ENCODE measurements around the gene SAMD13.

The SAMD13 gene

DNA sequence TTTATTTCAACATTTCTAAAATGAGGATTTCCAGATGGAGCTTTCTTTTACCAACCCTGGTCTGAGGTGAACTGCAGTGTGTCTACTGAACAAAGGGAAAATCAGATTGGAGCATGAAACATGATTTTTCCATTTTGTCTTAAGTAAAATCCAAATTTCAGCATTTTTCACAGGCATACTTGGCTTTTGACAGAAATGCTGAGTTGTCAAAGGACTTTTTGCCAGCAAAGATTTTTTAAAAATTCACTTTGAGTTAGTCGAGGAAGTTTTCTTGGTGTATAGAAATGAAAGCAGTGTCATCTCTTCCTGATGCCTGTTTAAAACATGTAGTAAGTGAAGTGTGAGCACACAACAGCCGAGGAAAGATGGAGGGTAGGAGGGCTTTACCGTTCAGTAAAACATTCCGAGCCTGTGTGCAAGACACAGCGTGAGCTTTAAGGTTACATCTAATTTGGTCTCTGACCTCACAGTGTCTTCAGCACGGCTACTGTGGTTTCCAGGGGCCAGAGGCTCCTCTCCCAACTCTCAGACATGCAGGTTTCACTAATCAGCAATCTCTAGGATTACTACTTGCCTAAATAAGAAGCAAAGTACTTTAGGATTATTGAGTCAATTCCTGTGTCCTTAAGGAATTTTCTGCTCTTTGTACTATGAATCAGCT lies 45.9 kb downstream of the SAMD13 start:
- no peak for DNase-seq

DNA sequence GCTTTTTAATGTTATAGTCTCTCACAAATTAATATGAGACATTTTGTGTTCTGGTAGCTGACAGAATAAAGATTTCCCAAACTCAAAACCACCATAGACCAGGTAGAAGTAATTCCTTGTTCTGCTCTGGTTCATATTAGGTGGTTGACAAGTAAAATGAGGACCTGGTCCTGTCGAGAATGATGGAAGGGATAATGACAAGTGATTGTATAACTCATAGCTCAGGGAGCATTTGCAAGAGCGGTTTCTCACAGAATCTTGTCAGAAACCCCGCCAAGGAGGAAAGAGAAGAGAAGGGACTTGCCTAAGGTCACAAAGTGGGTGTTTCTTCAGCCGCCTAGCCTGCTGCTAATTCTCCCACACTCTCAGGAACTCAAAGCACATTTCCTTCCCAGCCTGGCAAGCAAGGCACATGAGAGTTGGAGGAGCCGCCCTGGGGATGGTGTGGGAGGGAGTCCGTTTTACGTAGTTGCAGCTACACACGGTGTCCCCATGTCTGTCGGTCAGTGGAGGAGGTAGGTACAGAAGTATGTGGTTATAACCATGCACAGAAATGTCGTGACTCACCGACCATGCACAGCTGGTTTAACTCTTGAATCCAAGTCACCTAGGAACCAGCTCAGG lies 46.5 kb downstream of the SAMD13 start:
- DNase-seq: peak; percentile 30 to 52 (median 51)

DNA sequence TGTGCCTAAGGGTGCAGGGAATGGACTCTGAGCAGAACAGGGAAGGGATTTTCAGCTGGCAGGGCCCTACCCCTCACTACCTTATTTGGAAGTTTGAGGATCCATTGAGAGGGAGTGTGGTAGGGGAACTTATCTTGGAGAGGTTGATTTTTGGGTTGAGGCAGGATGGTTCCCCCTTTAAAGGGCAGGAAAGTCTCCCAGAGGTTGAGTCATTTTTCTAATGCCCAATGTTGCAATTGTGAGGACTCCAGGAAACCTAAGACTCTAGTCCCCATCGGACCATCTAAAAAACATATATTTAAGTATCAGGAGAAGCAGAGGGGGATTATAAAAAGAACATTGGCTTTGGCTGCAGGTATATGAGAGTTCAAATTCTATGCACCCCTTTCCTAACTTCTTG lies 47.3 kb downstream of the SAMD13 start:
- peak; percentile 35 to 53 (median 52) for DNase-seq

DNA sequence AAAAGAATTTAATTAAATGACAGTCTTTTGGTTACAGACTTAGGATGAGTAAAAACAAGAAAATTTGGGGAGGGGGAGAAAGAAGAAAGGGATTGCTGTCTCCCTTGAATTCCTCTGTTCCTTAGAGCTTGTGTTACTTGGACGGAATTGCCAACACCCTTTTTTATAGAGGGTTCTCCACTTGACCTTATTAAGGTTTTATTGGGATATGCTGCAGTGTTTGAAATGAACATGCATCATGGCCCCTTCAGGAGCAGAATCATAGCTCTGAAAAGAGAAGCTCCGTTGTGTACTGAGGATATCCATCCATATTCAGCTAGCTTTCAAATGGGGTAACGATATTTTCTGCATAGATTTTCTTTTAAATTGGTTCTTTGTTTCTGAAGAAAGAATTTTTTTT lies 48.6 kb downstream of the SAMD13 start:
- DNase-seq: no peak

DNA sequence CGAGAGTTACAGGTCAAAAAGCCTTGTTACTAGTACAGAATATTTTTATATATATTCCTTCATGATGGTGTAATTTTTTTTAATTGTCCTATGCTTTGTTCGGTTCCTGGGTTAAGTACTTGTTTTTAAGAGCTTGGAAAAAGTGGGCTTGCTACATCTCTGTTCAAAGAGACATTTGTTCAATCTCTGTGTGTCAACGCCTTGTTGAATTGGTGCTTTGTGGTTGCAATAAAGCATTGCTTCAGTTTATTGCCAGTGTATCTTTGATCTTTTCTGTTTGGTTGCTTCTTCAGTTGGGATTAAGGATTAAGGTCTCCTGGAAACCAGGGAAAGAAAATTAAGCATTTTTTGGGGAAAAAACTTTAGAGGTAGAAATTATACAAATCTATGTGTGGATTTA lies 49.0 kb downstream of the SAMD13 start:
- no peak for DNase-seq

DNA sequence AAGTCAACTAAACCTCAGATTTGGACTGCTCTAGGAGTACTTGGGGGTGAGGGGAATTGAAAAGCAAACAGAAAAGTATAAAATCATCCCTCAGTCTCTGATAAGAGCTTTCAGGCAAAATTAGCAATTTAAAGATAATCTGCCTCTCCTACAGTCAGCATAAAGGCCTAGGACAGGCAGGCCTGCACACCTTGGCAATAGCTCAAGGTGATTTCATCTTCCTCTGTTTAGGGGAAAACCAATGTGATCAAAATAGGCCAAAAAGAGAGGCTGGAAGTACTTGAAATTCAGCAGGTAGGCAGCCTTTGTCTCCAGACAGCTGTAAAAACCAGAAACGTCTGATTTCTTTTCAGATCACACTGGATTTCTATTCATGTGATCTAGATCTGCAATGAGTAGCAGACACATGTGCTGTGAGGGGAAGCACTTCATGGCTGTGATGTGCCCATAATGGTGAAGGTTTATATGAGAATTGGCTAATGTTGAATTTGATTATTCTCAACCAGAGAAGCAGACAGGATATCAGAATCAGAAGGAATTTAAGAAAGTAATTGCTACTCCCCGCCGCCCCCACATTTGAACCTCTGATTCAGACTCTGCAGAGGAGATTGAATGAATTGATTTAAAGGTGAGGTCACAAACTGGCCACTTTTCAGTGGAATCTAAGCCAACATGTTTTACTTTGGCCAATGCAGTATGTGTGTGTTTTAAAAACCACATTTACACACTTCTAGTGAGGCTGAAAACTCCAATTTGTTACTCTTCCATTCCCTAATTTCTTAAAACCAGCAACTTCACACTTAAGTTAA lies 51.0 kb downstream of the SAMD13 start:
- DNase-seq: no peak

DNA sequence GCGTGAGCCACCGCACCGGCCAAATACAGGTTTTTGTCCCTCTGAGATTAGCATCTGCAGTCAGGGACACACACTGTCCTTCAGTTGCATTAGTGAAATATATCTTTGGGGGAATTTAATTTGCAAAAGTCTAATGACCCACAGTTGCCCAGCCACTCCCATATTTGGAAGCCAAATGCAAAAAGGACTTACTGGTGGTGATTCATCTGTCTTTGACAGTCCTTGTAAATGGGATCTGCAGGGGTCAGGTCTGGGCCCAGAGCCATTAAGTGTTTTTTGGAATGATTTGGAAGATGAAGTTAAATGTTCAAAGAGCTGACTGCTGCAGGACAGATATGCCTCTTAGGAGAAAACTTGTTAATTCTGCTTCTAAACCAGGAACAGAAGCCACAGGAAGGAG lies 52.2 kb downstream of the SAMD13 start:
- no peak for DNase-seq

DNA sequence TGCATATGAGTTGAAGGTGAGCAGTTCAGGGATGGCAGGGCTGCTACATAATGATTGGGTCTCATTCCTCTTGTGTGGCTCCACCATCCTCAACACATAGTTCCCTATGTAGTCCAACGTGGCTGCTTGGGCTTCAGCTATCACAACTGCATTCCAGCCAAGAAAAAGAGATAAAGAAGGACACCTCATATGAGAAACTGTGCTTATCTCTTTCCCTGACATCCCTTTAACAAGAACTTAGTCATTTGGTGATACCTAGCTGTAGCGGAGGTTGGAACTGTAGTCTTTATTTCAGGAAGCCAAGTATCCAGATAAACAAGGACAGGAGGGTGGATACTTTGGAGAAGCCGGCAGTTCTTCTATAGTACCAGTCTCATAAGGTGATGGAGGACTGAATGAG lies 54.0 kb downstream of the SAMD13 start:
- no peak for DNase-seq

DNA sequence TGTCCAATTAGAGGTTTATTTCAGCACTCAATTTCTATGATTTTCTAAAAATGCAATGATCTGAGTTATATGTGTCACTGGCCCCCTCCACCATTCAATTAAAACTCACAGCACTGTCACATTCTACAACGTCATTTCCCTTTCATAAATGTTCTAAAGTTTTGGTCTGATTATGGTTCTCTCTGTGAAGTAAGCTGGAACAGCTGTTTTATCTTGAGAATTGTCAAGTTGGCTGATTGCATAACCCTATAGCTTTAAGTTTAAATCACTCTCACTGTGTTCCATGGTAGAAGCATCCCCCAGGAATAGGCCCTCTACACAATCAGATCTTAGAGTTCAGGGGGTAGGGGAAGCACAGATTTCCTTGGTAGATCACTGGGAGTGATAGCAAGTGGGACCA lies 55.4 kb downstream of the SAMD13 start:
- no peak for DNase-seq

DNA sequence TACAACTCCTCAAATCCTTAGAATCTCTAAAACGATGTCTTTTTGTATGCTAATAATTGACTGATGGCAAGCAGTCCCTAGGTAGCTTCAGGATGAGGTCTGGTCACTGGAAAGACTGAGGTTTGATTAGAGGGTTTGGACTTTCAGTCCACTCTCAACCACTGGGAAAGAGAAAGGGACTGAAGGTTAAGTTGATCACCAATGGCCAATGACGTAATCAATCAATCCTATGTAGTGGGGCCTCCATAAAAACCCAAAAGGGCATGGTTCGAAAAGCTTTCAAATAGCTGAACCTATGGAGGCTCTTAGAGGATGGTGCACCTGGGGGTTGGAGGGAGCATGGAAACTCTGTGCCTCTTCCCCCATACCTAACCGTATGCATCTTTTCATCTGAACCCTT lies 57.2 kb downstream of the SAMD13 start:
- no peak for DNase-seq

DNA sequence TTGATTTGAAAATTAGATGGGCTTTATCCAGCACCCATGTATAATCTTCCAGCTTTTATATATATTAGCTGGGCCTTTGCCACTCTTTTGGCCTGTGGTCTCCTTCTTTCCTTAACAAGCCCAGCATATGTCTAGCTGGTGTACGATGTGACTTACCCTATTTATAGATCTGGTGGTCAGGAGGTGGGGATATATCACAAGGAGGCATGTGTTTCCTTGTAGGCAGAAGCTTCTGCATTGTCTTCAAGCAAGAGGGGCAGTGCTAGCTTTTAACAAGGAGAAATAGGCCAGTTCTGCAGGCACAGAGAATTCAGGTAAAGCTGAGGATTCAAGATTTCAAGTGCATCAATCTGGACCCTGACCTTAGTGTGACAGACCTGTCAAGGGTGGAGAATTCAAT lies 58.8 kb downstream of the SAMD13 start:
- no peak for DNase-seq

DNA sequence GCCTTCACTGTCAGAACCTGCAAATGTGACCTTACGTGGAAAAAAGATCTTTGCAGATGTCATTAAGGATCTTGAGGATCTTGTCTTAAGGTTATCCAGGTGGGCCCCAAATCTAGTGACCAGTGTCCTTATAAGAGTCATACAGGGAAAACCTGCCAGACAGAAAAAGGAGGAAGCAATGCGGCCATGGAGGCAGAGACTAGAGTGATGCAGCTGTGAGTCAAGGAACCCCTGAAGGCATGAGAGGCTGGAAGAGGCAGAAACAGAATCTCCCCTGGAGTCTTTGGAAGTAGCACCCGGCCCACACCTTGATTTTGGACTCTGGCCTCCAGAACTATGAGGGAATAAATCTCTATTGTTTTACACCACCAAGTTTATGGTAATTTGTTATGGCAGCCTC lies 60.3 kb downstream of the SAMD13 start:
- peak in 1 of 3 donors; percentile 23 for DNase-seq

DNA sequence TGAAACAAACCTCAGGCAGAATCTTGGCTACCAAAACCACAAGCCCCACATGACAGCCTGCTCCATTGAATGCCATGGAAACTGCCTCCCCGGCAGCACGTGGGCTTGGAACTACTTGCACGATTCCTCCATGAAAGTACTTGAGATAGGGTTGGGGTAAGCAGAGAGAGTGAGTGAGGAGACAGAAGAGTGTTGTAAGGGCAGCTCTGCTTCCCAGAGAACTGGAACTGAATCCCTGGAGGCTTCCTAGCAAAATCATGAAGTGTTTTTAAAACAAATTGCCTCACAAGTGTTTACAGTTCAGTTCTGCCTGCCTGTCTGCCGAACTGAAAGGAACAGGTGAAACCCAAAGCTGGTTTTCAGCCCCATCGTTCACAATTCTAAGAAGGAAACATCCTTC lies 61.5 kb downstream of the SAMD13 start:
- DNase-seq: no peak

DNA sequence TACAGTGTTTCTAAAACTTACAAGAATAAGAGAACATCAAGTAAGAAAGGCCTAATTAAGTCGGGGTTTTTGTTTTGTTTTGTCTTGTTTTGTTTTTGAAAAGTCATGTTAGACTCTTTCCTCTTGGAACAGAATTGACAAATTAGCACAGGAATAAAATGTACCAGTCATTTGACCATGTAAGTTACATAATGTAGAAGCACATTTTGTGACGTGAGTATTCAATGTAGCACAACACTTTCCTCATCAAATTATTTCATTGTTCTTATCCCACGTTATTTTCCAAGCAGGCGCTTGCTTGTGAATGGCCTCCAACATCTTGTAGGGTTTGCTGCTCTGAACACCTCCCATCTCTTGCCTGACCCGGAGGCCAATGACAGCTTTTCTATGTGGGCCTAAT lies 62.1 kb downstream of the SAMD13 start:
- DNase-seq: no peak

DNA sequence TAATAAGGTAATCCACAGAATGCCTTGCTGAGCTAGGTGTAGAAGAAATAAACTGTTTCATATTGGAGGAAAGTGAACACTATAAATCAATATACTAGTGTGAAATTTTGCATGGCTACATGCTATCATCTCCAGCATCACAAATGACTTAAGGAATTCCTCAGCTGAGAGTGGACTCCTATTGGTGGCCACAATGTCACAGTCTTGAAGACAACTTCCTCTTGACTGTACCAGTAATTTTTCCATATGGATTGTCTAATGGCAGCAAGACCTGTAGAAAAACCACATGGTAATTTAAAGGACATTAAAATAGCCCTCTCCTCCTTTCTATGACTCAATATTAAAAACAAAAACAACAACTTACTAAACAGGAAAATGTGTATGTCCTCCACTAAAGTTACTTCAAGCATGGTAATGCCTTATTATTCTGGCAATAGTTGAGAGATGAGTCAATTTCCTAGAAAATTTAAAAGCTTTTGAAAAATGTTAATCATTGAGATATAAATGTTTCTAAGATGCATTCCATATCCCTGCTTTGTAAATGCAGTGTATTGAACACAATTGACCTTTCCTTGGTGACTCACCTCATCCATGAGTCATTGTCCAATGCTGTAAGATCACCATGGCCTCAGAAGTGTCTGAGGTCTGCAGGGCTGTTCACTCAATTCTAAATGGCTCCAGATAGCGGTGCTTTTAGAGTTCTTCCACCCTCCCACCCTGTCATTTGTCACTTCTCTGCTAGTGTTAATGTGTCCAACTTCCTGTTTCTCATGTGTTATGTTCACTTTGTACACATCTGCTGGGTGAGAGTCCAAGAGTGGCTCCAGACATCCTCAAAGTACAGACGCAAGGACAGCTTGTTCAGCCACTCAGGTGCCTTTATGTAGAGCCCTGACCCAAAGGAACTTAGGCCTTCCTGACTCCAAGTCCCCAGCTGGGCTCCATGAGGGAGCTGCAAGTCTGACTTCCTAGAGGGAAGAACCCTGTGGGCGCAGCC lies 64.0 kb downstream of the SAMD13 start:
- peak; percentile 79 to 91 (median 90) for DNase-seq

DNA sequence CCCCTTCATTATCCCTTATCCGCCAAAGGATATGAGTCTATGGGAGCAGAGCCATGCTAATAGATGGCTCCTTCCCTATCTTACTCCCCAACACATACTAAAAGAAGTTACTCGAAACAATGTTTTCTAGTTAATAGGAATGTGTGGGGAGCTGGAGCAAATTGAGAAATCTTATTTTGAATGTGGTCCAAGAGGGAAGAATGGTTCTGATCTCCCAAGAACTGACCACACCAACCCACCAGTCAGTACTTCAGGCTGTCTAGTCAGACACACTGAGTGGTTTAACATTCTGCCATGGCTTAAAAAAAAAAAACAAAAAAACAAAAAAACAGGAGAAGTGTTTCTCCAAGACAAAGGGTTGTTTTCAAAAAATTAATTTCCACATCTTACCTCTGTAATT lies 65.3 kb downstream of the SAMD13 start:
- DNase-seq: no peak

DNA sequence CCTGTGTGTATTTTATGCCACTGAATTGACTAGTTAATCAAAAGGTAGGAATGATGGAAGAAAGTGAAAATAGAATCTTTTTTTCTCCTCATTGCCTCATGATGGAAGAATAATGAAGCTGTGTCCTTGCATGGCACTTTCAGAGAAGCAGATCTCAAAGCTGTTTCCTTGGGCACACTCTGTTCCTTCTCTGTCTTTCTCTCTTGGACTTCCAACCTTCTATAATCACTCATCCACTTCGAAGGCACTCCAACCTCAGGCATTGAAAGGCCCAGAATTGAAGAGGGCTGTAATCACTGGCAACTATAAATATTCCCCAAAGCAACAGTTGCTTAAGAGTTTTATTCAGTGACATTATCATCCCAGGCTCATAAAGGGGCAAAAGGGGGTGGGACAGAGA lies 65.7 kb downstream of the SAMD13 start:
- no peak for DNase-seq

DNA sequence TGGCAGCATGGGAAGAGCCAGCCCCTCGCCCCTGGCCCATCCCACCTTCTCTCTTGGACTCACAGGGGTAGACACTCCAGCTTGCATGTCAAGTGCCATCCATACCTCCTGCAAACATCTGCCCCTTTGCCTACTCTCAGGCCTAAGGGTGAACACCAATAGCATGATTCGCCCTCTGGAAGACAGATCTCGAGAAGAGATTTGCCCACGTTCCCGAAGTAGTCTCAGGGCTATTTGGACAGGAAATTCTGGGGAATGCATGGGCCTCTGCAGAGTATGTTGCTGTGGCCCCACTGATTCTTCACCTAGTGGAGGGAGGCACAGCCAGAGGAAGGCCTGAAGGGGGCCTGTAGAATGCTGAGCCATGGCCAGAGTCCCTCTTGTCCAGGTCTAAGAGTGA lies 66.9 kb downstream of the SAMD13 start:
- DNase-seq: no peak

DNA sequence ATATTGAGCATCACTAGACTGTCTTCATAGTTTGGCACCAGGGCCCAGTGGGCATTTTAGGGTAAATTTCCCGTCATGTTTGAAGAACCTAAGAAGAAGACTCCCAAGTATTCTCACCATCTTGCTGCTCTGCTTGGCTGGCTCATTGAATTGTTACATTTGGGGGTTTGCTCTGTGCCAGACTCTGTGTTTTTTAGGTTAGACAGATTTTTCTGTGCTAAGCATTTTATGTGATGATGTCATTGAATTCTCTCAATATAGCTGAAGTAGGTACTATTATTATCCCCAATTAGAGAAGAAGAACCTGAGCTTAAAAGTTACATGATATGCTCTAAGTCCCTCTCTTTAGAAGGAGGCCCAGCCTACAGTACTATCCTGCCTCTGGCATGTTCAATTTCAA lies 68.8 kb downstream of the SAMD13 start:
- no peak for DNase-seq

DNA sequence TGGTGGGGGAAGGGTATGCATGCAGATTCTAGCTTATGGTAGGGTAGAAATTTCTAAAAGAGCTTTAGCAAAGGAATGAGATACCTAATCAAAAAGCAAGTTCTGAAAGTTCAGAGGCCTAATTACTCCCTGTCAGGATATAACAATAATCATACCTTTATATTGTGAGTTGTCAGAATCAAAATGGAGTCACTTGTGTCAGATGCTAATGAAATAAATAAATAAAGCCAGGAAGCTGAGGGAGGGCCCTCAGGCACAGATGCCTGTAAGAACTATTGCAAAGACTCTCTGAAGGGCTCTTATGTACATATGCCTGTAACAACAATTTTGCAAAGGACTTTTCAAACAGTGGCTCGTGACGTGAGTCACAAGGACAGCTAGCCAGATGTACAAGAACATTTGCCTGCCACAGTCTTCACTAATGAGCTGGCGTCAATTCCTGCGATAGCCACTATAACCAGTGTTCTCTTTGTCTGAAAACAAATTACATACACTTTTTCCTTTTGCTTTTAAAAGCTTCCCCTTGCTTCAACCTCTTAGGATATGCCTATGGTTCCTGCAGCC lies 69.4 kb downstream of the SAMD13 start:
- no peak for DNase-seq

DNA sequence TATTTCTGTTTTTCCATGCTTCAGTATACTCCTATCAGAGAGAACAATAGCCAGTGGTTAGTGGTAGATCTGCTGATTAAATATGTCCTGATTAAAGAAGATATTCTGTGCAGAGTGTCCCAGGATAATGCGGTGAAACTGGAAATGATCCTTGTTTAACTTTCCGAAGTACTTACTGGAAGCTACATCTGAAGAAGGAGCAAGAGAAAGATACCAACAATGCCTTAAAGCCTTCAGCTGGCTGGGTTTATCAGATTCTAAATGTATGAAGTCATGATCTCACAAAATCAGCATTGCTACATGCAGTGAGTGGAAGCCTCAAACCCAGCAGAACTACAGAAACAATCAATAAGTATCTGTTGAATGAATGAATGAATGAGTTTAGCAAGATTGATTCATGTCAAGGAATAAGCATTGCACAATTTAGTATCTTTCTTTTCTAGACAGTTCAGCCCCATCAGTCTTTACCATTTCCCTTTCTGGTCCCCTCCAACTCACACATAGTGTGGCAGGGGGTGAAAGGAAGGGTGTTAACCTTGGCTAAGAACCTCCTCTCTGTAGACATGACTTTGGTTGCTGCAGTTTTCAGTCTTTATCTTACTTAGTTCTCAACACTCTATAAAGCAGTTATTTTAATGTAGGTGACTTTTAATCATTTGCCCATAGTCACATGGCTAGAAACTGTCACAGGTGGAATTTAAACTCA lies 72.1 kb downstream of the SAMD13 start:
- no peak for DNase-seq

Measured in suppressor macrophage treated with lipopolysaccharide for 1 hour (primary cell).